ENCODE data around the gene MCC.

The MCC gene

DNA sequence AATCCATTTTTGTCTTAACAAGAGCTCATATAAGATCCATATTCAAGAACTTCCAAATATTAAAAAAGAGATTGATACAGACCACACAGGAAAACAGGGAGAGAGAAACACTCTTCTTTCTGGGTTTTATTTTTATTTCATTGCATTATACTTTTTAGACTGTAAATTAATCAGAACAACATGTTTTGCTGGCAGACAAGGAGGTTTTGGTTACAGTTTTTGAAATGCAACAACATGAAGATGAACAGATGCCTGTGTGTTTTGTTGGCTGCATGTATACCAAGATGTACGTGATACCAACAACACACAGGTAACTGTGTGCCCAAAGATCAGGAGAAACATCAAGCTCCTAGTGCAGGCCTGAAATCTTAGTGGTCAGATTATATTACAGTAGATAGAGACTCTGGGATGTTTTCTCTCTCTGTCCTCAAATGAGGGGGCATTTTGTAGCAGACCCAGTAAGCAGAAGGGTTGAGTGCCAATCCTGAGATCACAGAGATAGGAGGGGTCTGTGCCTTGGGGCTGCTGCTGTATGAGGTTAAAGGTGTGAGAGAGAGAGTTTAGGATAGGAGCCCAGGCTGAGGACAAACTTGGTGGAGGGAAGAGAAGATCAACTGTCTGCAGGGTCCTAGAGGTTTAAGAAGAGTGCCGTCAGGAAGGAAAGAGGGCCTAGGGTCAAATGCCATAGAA is 359.5 kb downstream of the MCC start:
- no peak for DNase-seq

DNA sequence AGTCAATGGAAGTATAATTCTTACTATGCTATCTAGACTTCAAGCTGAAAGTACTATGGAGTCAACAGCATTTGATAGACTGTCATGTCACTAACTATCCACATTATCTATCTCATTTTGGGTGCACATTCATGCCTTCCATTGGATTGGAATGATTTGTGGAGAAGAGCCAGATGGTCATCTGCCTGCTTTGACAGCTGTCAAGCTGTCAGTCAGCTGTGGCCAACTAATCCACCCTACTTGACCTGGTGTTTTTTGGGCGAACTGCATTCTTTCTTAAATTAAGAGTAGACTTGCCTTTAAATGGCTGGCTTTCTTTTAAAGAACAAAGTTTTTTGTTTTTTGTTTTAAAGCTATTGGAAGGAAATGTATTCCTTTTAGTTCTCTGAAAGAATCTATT is 360.2 kb downstream of the MCC start:
- DNase-seq, result no peak

DNA sequence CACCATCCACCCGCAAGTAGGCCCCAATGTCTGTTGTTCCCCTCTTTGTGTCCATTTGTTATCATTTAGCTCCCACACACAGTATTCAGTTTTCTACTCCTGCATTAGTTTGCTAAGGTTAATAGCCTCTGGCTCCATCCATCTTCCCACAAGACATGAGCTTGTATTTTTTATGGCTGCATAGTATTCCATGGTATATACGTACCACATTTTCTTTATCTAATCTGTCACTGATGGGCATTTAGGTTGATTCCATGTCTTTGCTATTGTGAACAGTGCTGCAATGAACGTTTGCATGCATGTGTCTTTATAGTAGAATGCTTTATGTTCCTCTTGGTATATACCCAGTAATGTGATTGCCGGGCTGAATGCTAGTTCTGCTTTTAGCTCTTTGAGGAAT is 361.2 kb downstream of the MCC start:
- no peak for DNase-seq

DNA sequence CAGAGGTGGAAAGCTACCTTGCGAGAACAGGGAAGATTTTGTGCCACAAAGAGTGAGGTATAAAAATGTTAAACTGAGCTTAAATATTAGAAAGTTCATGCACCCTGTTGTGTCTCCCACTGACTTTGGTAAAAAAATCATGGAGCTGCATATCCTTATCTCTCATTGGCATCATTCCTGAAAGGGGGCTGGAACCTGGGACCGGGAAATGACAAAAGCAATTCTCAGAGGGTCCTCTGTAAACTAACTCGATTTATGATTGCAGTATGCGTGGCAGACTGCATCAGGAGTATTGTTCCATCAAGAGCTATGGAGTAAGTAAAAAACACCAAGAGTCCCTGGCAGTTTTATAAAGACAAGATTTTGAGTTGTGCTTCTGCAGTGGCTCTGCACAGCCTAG is 362.9 kb downstream of the MCC start:
- no peak for DNase-seq

DNA sequence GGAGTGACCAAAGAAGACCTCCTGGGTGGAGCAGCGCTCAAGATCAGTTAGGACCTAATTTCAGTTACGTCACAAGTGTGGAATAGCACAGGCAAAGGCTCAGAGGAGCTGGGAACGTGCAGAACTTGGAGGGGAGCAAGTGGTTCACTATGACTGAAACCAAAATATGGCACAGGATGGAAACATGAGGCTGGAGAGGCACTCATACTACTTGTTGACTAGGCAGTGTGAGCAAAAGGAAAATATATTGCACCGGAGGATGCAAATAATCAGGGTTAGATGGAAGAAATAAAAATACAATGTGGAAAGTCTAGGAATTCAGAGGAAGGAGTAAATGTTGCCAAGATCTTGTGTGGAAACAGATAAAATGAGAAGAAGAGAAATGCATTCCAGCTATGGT is 363.3 kb downstream of the MCC start:
- no peak for DNase-seq

DNA sequence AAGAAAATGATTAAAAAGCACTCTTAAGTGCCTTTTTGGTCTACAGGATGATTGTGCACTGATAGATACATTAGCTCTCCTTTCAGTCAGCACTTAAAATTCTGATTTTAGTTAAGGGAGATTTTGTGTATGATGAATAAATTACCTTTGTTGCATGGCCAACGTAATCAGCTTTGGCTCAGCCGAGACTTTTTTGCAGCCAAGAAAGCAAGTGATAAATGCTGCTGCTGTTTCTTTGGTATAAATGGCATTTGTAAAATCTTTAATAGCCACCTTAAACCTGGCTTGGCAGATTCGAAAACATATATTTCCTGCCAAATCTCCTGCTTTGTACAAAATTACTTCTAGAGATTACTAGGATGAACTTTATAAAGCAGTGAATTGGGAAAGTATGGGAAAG is 364.0 kb downstream of the MCC start:
- DNase-seq, result no peak

DNA sequence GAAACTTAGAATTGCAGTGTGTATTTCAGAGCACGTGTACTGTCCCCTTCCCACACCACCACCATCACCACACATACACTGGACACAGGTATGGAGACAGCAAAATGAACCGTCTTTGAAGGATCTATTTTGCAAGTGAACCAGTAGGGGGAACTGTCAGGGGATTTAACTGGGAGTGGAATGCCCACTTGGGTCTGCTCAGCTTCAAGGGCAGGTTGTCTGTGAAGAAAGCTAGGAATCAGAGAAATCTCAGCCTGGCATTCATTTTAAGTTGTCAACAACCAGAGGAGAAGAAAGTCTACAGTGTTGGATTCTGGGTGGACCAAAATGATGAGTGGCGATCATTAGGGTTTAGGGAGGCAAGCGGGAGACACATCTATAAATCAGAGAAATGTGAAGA is 364.6 kb downstream of the MCC start:
- DNase-seq, result no peak

DNA sequence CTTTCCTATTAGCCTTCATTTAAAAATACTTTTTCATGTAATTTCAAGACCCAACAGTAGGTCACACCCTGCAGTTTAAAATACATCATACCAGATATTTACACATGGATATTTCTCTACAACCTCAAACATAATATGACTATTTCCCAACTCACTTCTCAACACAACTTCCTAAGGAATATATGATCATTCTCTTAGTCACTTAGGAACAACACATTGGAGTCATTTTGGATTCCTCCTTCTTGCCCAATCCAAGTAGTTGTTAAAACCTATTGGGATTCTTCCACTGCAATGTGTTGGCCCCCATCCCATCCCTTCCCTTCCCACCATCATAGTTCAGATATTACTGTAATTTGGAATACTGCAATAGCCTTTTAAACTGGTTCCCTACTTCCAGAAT is 366.2 kb downstream of the MCC start:
- no peak for DNase-seq

DNA sequence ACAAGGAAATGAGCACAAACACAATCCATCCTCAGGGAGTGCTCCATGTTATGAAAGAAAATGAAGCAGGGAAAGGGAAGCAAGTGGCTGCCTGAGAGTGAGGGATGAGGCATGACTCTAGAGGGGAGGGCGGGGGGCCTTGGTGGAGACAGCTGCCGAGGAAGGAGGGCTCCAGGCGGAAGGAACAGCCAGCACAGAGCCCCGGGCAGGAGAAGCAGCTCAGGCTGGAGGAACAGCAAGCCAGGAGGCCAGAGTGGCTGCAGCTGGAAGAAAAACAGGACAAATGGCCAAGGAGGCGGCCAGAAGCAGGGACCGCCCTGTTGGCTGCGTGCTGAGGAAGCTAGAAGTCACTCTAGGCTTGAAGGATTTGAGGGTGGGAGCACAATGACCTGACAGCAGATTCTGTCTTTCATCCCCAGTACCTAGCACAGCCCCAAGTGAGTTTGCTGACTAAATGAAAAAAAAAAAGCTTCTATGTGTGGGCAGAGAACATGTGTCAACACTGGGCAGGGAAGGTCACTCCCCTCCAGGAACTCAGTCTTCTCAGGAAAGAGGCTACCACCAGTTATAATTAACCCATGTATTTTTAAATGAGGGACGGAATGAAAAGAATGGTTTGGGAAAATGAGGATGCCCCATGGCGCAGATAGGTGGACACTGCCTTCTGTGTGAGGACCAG is 368.9 kb downstream of the MCC start:
- DNase-seq, result no peak

DNA sequence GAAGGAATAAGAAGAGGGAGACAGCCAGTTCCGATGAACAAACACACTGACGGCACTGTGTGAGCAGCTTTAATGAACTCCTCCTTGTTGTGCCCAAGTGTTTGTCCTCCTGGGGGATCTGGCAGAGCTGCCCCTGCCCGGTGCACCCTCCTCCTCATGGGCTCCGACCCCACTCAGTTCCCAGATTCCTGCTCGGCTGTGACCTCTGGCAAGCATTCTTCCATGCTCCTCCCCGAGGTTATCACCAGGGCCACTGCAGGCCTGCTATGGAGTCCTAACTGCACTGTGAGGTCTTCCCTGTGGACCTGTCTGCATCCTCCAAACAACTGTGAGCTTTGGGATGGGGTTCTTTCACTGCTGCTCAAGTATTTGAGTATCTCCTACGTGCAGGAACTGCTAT is 369.5 kb downstream of the MCC start:
- DNase-seq, result no peak

DNA sequence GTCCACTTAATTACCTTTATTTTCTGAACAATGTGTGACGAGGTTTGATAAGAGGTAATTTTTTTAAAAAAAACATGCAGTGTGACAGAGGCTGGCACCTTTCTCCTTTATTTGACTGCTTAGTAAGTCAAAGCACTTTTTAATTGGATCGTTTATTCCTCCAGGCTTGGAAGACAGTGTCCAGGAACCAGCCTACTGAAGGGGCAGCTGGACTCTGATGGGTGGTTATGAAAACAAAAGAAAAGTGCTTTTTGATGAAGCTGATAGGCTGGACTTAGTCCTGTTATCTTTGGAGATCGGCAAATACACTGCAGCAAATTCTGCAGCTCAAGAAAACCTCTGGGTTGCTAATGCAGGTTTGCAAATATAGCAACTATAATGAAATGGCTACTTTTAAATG is 370.0 kb downstream of the MCC start:
- no peak for DNase-seq

DNA sequence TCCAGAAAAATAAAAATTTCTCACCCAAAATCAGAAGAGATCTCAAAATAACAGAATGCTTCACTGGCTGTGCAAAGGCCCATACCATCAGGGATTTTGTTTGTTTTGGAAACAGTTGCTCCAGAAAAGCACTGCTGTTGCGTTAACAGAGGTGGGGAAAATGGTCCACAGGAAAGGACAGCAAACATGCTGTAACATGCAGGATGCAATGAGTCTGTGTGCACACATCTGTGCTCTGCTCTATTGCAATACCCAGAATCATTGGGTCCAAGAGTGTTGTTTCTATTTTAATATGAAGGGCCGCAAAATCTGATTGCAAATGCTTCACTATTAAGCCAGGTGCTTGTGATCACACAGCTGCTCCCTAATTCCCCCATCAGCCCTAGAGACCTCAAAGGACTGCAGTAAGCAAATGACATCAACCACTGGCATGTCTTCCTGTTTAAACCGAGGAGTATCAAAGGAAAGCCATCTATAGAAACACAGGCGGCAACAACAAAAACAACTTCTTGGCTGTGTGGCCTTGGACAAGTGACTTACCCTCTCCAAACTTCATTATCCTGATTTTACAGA is 370.6 kb downstream of the MCC start:
- DNase-seq, result no peak

DNA sequence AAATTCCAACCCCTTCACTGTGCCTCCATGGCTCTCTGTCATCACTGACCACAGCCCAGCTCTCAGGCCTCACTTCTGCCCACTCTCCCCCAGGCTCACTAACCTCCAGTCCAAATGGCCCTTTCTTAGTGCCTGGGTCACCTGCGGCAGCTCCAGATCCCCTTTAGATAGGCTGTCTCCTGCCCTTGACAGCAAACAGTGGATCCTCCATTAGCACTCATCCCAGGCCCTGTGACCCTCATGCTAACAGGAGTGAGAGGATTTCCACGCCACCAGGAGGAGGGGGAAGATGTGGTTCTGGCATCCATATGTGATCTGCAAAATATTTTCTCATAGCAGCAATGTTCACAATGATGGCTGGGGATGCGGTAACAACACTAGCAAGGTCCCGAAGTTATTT is 372.3 kb downstream of the MCC start:
- DNase-seq, result no peak

DNA sequence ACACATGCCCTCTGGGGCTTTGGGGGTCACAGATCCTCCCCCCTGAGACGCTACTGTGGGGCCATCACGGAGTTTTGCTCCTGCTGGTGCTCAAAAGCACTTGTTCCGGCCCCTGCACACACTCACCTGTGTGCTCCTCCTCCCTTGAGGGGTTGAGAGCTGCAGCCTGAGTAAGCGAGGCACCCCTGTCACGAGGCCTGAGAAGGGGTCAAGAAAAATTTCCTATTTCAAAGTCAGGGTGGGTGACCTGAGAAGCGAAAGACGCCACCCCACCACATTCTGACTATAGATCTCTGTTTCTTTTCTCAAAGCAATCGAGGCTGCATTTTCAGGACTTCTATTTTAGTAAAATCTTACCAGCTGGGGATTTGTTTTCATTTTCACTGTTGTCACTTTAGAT is 373.2 kb downstream of the MCC start:
- DNase-seq, result no peak

DNA sequence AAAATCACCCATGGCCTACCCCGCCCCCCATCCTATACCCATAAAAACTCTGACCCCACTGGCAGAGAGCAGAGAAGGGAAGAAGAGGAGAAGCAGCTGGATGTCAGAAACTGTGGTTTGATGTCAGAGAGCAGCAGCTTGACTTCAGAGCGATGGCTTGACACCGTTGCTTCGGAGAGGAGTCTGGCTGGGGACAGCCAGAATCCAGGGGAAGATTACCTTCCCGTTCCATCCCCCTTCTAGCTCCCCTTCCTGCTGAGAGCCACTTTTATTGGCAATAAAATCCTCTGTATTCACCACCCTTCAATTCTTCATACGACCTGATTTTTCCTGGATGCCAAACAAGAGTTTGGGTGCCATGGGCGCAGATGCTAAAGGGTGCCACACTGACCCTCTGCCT is 373.7 kb downstream of the MCC start:
- no peak for DNase-seq

DNA sequence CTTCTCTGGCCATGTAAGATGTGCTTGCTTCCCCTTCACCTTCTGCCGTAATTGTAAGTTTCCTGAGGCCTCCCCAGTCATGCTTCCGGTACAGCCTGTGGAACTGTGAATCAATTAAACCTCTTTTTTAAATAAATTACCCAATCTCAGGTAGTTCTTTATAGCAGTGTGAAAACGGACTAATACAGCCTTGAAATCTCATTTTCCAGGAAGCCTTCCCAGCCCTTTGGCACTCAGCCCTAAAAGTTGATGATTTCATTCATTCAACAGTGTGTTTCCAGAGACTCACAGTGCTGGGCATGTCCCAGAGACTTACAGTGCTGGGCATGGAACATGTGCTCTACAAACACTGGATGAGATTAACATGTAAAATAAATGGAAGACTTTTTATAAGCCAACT is 375.8 kb downstream of the MCC start:
- DNase-seq, result no peak

DNA sequence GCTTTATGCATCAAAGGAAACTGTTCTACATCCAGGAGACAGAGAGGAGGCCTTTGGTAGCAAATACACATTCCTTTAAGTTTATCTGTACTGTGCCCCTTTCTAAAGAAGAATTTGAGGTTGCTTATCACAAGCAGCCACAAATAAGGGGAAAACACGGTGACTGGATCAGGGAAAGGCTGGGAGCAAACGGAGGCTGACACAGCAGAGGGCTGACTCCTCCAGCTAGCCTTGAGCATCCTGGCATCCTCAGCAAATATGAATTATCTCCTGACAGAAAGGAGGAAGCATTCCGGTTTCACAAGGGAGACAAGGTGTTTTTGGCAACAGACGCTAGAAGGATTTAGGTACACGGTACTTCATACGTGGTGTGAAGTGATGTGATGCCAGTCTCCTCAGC is 378.1 kb downstream of the MCC start:
- DNase-seq, result no peak

DNA sequence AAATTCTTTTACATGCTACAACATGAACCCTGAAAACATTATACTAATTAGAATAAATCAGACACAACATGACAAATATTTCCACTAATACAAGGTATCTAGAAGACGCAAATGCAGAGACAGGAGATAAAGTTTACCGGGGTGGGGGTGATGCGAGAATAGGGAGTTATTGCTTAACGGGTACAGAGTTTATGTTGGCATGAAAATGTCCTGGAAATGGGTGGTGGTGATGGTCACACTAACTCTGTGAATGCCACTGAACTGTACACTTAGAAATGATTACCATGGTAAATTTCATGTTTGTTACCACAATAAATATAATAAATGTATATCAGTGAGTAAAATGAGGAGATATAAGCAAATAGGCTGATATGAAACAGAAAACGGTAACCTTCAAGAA is 378.9 kb downstream of the MCC start:
- no peak for DNase-seq

DNA sequence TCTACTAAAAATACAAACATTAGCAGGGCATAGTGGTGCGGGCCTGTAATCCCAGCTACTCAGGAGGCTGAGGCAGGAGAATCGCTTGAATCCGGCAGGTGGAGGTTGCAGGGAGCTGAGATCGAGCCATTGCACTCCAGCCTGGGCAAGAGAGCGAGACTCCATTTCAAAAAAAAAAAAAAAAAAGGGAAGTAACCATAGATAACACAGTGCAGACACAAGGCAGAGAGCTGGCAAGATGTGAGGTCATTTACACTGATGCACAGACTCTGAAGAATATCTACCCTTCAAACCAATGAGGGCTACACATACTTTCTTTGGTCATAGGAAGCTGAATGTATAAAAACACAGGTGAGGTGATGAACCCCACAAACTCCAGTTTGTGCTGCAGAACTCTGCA is 379.8 kb downstream of the MCC start:
- no peak for DNase-seq

DNA sequence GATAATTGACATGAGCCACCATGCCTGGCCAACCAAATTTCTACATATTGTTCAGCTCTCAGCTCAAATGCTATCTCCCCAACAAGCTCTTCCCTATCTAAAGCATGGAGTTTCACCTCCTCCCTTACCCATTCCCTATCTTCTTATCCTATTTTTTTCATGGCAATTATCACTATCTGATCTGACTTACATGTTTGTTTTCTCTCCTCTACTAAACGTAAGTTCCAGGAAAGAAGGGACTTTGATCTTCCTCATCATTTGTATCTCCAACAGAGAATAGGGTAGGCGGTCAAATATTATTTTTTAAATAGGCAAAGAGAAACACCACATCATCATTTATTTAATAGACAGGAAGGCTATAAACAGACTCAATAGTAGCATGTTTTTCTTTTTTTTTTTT is 381.4 kb downstream of the MCC start:
- DNase-seq, result no peak

DNA sequence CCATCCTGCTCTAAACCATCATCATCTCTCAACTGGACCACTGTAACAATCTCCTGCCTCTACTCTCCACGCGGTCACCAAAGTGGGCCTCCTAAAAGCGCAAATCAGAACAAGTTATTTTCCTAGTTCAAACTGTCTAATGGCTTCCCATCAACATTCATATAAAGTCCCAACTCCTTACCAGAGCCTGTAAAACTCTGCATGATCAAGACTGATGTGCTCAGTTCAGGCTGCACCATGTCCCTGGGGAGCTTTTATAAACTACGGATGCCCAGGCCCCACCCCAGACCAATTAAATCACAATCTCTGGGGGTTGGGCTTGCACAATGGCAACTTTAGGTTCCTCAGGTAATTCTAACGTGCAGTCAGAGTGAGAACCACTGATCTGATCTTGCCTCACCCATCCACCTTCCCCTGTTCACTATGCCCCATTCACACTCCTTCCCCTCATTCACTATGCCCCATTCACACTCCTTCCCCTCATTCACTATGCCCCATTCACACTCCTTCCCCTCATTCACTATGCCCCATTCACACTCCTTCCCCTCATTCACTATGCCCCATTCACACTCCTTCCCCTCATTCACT is 382.5 kb downstream of the MCC start:
- no peak for DNase-seq

DNA sequence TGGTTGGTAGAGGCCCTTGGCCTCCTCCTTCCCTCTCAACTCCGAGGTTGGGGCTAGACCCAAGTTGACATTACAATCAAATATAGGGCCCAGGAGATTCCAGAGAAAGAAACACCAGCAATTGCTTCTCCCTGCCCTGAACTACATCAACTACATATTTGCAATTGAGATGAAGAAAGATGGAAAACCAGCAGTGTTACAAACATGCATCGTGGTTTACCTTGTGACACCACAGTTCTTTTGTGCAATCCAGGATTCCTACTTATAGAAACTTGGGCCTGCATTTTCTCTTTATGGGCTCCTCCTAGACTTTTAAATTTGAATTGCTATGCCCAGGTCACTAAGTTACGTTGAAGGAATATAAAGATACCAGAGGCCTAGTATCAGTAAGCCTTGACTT is 384.9 kb downstream of the MCC start:
- DNase-seq, result no peak

DNA sequence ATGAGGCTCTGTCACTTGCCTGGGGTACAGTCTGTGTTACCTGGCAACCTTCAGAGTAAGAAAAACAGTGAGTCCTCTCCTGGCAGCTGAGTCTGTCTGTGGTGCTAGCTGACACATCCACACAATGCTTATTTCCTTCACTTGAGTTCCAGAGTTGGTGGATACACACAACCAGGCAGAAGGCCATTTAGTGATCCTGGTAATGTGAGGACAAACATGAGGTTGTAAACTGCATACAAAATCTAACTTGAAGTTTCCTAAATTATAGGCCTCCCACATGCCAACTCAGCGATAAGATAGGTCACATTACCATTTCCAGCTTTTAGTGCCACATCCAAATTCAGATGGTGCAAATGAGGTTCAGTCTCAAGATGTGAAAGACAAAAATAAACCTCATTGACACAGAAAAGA is 386.1 kb downstream of the MCC start:
- DNase-seq, result no peak

DNA sequence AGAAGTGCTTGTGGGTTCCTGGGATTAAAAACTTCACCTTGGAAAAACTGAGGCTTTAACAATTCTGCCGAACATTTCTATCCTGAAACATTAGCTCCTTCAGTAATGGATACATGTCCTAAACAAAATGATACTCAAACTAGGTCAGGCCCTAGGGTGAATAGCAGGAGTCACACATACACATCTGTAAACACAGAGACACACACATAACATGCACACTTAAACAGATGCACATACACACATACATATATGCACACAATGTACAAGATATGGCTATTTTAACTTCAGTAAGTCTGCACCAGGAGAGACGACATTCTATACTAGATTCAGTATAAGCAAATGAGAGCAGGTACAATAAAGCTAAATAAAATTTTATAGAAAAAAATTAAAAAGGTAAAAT is 387.3 kb downstream of the MCC start:
- no peak for DNase-seq

DNA sequence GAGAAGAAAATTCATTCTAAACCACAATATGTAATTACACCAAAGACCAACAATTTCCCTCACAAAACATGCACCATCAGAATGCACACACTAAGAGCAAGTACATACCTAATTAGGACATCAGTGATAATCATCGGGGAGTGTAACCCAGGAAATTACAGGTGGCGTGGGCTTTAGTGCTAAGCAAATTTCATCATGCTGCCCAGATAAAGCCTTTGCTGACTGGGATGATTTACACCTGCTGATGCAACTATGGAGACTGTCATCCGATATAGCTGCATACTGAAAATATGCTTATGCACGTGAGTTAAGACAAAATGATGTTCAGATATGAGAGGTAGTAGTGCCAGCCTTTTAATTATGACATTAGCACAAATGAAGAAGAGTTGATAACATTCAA is 388.4 kb downstream of the MCC start:
- no peak for DNase-seq
